ENCODE data around the gene ROBO2.

Gene ROBO2

GRCh38 chr3:77142578-77142977 is 102.7 kb downstream of the ROBO2 start:
- Histone ChIP-seq H3K27ac (replicated peaks) (no peak overlapping the region), H3K4me3 (replicated peaks; ENCODE audit: insufficient read depth, low read length) (no peak overlapping the region), H3K27me3 (ENCODE audit: insufficient read depth, poor library complexity, severe bottlenecking) (no peaks in the 10 kb centered on the region)
- TF ChIP-seq SPI1 (IDR thresholded peaks at IDR 0.05; ENCODE audit: borderline replicate concordance, low read depth) (no peak), GABPA (IDR thresholded peaks at IDR 0.05; ENCODE audit: low read depth) (no peak), POLR2AphosphoS5 (IDR thresholded peaks at IDR 0.05; ENCODE audit: low read depth) (no peak)
- TF ChIP-seq, protein P1, sequence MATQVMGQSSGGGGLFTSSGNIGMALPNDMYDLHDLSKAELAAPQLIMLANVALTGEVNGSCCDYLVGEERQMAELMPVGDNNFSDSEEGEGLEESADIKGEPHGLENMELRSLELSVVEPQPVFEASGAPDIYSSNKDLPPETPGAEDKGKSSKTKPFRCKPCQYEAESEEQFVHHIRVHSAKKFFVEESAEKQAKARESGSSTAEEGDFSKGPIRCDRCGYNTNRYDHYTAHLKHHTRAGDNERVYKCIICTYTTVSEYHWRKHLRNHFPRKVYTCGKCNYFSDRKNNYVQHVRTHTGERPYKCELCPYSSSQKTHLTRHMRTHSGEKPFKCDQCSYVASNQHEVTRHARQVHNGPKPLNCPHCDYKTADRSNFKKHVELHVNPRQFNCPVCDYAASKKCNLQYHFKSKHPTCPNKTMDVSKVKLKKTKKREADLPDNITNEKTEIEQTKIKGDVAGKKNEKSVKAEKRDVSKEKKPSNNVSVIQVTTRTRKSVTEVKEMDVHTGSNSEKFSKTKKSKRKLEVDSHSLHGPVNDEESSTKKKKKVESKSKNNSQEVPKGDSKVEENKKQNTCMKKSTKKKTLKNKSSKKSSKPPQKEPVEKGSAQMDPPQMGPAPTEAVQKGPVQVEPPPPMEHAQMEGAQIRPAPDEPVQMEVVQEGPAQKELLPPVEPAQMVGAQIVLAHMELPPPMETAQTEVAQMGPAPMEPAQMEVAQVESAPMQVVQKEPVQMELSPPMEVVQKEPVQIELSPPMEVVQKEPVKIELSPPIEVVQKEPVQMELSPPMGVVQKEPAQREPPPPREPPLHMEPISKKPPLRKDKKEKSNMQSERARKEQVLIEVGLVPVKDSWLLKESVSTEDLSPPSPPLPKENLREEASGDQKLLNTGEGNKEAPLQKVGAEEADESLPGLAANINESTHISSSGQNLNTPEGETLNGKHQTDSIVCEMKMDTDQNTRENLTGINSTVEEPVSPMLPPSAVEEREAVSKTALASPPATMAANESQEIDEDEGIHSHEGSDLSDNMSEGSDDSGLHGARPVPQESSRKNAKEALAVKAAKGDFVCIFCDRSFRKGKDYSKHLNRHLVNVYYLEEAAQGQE (IDR thresholded peaks at IDR 0.05; ENCODE audit: insufficient replicate concordance, low read depth): no peak
- TF ChIP-seq, protein P2, sequence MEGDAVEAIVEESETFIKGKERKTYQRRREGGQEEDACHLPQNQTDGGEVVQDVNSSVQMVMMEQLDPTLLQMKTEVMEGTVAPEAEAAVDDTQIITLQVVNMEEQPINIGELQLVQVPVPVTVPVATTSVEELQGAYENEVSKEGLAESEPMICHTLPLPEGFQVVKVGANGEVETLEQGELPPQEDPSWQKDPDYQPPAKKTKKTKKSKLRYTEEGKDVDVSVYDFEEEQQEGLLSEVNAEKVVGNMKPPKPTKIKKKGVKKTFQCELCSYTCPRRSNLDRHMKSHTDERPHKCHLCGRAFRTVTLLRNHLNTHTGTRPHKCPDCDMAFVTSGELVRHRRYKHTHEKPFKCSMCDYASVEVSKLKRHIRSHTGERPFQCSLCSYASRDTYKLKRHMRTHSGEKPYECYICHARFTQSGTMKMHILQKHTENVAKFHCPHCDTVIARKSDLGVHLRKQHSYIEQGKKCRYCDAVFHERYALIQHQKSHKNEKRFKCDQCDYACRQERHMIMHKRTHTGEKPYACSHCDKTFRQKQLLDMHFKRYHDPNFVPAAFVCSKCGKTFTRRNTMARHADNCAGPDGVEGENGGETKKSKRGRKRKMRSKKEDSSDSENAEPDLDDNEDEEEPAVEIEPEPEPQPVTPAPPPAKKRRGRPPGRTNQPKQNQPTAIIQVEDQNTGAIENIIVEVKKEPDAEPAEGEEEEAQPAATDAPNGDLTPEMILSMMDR (IDR thresholded peaks at IDR 0.05; ENCODE audit: insufficient read depth, low read length): no peak
- DNase-seq (ENCODE audit: low read depth in 1 of 2, low spot score in 1 of 2): no peak

- Histone ChIP-seq H3K4me3 (replicated peaks; ENCODE audit: insufficient read depth, low read length) (no peak overlapping the region), H3K27me3 (ENCODE audit: insufficient read depth, poor library complexity, severe bottlenecking) (no peaks in the 10 kb centered on the region), H3K27ac (replicated peaks) (no peak overlapping the region)
- TF ChIP-seq GABPA (IDR thresholded peaks at IDR 0.05; ENCODE audit: low read depth) (no peak), SPI1 (IDR thresholded peaks at IDR 0.05; ENCODE audit: borderline replicate concordance, low read depth) (no peak), POLR2AphosphoS5 (IDR thresholded peaks at IDR 0.05; ENCODE audit: low read depth) (no peak)
- TF ChIP-seq, protein P2 (IDR thresholded peaks at IDR 0.05; ENCODE audit: insufficient read depth, low read length): no peak
- TF ChIP-seq, protein P1 (IDR thresholded peaks at IDR 0.05; ENCODE audit: insufficient replicate concordance, low read depth): no peak
- no peak for DNase-seq (ENCODE audit: low read depth in 1 of 2, low spot score in 1 of 2)
Measured at GRCh38 chr3:77146004-77146403, 106.1 kb downstream of the ROBO2 start.

- no peak for DNase-seq (ENCODE audit: low read depth in 1 of 2, low spot score in 1 of 2)
- no peaks in the 10 kb centered on the region for H3K27me3 ChIP-seq (ENCODE audit: insufficient read depth, poor library complexity, severe bottlenecking)
- TF ChIP-seq GABPA (IDR thresholded peaks at IDR 0.05; ENCODE audit: low read depth) (no peak), SPI1 (IDR thresholded peaks at IDR 0.05; ENCODE audit: borderline replicate concordance, low read depth) (no peak), POLR2AphosphoS5 (IDR thresholded peaks at IDR 0.05; ENCODE audit: low read depth) (no peak)
- TF ChIP-seq, protein P1 (IDR thresholded peaks at IDR 0.05; ENCODE audit: insufficient replicate concordance, low read depth): no peak
- TF ChIP-seq, protein P2 (IDR thresholded peaks at IDR 0.05; ENCODE audit: insufficient read depth, low read length): no peak
- no peak overlapping the region for H3K4me3 ChIP-seq (replicated peaks; ENCODE audit: insufficient read depth, low read length)
- no peak overlapping the region for H3K27ac ChIP-seq (replicated peaks)
Measured at GRCh38 chr3:77147836-77148578, 108.1 kb downstream of the ROBO2 start.
